Ishikawa (cell line): ENCODE results near the gene LY86.
A peak's percentile ranks its signal among the peaks of the same experiment; 100 is the strongest.

Source experiments
- CEBPB ChIP-seq: IDR thresholded peaks from 2 replicates; pipeline ENCODE4 v1.6.1; 2012
- EGR1 ChIP-seq: IDR thresholded peaks from 2 replicates; pipeline ENCODE4 v1.6.1; 2012
- EP300 ChIP-seq: IDR thresholded peaks from 2 replicates; pipeline ENCODE4 v1.6.1; 2012; ENCODE audit warnings: borderline replicate concordance
- FOXM1 ChIP-seq: IDR thresholded peaks from 2 replicates; pipeline ENCODE4 v1.6.1; 2012; ENCODE audit warnings: low read depth, borderline replicate concordance
- RAD21 ChIP-seq: IDR thresholded peaks from 2 replicates; pipeline ENCODE4 v1.6.1; 2012; ENCODE audit warnings: low read depth
- REST ChIP-seq: IDR thresholded peaks from 2 replicates; pipeline ENCODE4 v1.6.1; 2012; ENCODE audit warnings: low read depth, mild to moderate bottlenecking
- TAF1 ChIP-seq: IDR thresholded peaks from 2 replicates; pipeline ENCODE4 v1.6.1; 2012; ENCODE audit warnings: low read depth, mild to moderate bottlenecking
- TCF12 ChIP-seq: IDR thresholded peaks from 2 replicates; pipeline ENCODE4 v1.6.1; 2012; ENCODE audit warnings: low read depth
- YY1 ChIP-seq: IDR thresholded peaks from 2 replicates; pipeline ENCODE4 v1.6.1; 2012; ENCODE audit warnings: low read depth
- ZBTB7A ChIP-seq: IDR thresholded peaks from 2 replicates; pipeline ENCODE4 v1.6.1; 2012; ENCODE audit warnings: low read depth
- TF ChIP-seq, protein P1 (sequence below): IDR thresholded peaks from 2 replicates; pipeline ENCODE4 v1.6.1; 2012

- TF ChIP-seq, protein P1, sequence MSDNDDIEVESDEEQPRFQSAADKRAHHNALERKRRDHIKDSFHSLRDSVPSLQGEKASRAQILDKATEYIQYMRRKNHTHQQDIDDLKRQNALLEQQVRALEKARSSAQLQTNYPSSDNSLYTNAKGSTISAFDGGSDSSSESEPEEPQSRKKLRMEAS = peak; percentile 16; the same call in 1 of the 2 replicates
- TF ChIP-seq ZBTB7A (no peak), REST (no peak), EP300 (no peak), EGR1 (no peak; the same call in 1 of the 2 replicates), RAD21 (no peak), TCF12 (no peak), FOXM1 (no peak), YY1 (no peak), CEBPB (no peak), TAF1 (no peak)
Measured at GRCh38 chr6:6700407-6701270, 112.1 kb downstream of the LY86 start.
